ENCODE measurements around the gene HAUS3.
"Not testable (repeated sequence)": the region's sequence is repeated elsewhere in the genome, so short reads cannot be mapped to it uniquely, and the experiment has no call there.

HAUS3 gene

DNA sequence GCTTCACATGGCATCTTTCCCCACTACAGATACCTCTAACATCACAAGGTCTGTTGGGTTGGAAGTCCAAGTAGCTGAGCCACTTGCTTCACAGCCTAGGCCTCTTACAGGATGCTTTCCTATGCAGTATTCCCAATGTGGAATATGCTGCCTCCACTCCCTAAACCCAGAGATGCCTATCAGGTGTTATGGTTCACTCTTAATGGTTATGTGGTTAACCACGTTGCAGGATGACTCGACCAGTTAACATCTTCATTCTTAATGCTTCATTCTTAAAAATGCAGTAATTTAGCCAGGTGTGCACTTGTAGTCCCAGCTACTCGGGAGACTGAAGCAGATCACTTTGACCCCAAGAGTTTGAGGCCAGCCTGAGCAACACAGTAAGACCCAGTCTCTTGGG is 24.2 kb downstream of the HAUS3 start:
- no peak for DNase-seq

- no peak for DNase-seq
Observed at GRCh38 chr4:2212831-2213230, 29.1 kb downstream of the HAUS3 start.

- DNase-seq, result not testable (repeated sequence)
Observed at GRCh38 chr4:2202789-2203188, 39.1 kb downstream of the HAUS3 start.

DNA sequence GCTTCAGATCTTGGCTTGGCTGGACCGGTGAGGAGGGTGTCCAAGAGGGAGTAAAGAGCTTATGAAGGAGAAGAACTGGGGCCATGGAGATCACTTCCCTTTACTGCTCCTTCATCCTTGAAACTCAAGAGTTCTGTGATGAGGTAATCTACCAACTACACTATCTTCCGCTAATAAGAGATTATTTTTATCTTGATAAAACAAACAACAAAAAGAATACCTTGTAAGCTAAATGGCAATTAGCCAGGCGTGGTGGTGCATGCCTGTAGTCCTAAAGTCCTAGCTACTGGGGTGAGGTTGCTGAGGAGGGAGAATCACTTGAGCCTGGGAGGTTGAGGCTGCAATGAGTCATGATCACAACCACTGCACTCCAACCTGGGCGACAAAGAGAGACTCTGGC is 47.4 kb downstream of the HAUS3 start:
- DNase-seq, result no peak

GRCh38 chr4:2193326-2193725 is 48.6 kb downstream of the HAUS3 start:
- no peak for DNase-seq

GRCh38 chr4:2186865-2187172 is 55.1 kb downstream of the HAUS3 start:
- DNase-seq, result no peak

- DNase-seq, result no peak
Observed at GRCh38 chr4:2186133-2186864, 55.6 kb downstream of the HAUS3 start.

- DNase-seq, result no peak
Observed at GRCh38 chr4:2183394-2183793, 58.5 kb downstream of the HAUS3 start.

DNA sequence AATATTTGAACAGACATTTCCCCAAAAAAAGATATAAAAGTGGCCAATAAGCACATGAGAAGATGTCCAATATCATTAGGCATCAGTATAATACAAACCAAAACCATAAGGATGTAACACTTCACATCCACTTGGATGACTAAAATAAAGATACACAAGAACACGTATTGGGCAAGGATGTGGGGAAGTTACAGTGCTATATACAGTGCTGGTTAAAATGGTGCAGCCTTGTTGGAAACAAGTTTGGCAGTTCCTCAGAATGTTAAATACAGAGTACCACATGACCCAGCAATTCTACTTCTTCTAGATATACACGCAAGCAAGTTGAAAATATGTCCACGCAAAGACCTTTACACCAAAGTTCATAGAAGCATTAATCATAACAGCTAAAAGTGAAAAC is 58.9 kb downstream of the HAUS3 start:
- DNase-seq, result no peak

- DNase-seq, result no peak
Observed at GRCh38 chr4:2180410-2180809, 61.5 kb downstream of the HAUS3 start.

- no peak for DNase-seq
Observed at GRCh38 chr4:2179717-2180116, 62.2 kb downstream of the HAUS3 start.

- DNase-seq, result no peak
Observed at GRCh38 chr4:2178986-2179385, 62.9 kb downstream of the HAUS3 start.
